HuH-7 (cell line): ENCODE results near the gene ZNF700.
"Not testable (repeated sequence)": the region's sequence is repeated elsewhere in the genome, so short reads cannot be mapped to it uniquely, and the experiment has no call there.

Source experiments
- DNase-seq: peaks from one replicate; pipeline ENCODE4 v3.0.0; 2011; ENCODE audit warnings: low spot score

ZNF700 gene

DNA sequence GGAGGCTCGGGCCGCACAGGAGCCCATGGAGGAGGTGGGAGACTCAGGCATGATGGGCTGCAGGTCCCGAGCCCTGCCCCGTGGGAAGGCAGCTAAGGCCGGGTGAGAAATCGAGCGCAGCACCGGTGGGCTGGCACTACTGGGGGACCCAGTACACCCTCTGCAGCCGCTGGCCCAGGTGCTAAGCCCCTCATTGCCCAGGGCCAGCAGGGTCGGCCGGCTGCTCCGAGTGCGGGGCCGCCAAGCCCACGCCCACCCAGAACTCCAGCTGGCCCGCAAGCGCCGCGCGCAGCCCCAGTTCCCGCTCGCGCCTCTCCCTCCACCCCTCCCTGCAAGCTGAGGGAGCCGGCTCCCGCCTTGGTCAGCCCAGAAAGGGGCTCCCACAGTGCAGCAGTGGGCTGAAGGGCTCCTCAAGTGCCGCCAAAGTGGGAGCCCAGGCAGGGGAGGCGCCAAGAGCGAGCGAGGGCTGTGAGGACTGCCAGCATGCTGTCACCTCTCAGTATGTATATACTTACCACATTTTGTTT, 16.5 kb downstream of the ZNF700 start:
- not testable (repeated sequence) for DNase-seq

DNA sequence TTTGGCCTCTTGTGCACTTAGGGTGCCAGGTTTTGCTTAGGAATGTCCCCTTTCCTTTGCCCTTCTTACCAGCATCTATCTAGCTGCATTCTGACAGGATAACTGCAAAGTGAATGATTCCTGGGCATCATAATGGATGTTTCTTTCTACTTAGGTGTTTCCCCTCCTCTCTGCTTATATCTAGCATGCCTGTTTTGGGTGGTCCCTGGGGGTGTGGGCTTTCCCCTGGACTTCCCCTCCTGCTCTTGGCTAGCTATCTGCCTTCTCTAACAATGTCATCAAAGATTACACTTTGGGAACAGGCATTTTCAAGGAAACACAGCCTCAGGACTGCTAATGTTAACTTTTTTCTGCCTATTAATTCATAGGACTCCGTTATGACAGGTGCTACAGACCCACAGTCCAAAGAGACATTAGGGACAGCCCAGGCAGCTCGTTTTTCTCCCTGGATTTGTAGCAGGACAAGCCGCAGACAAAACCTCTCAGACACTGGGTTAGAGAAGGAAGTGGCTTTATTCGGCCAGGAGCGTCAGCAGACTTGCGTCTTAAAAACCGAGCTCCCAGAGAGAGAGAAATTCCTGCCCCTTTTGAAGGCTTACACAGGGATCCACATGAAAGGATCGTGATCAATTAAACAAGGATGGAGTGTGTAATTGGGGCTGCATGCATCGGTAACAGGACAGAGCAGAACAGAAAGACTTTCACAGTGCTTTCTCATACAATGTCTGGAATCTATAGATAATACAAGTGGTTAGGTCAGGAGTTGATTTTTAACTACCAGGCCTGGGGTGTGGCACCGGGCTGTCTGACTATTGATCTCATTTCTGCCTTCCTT, 17.3 kb downstream of the ZNF700 start:
- DNase-seq, result no peak

- DNase-seq, result no peak
Measured at GRCh38 chr19:11942843-11943108, 17.9 kb downstream of the ZNF700 start.

DNA sequence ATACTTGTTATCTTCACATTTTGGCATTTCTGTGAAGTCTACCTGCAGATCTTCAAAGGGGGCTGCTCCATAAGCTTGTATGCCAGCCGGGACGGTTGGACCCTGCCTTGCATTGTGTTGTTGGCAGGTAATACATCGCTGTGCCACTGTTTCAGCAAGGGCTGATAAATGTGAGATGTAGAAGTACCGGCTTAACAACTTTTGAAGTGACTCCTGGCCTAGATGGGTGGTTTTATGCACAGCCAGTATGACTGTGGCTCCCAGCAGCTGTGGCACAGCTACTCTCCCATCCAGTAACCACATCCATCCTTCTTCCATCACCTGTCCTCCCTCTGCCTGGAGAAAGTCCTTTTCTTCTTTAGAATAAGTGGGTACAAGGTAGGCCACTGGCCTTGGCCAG, 19.7 kb downstream of the ZNF700 start:
- no peak for DNase-seq

DNA sequence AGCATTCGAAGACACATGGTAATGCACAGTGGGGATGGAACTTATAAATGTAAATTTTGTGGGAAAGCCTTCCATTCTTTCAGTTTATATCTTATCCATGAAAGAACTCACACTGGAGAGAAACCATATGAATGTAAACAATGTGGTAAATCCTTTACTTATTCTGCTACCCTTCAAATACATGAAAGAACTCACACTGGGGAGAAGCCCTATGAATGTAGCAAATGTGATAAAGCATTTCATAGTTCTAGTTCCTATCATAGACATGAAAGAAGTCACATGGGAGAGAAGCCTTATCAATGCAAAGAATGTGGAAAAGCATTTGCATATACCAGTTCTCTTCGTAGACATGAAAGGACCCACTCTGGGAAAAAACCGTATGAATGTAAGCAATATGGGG, 23.7 kb downstream of the ZNF700 start:
- no peak for DNase-seq

DNA sequence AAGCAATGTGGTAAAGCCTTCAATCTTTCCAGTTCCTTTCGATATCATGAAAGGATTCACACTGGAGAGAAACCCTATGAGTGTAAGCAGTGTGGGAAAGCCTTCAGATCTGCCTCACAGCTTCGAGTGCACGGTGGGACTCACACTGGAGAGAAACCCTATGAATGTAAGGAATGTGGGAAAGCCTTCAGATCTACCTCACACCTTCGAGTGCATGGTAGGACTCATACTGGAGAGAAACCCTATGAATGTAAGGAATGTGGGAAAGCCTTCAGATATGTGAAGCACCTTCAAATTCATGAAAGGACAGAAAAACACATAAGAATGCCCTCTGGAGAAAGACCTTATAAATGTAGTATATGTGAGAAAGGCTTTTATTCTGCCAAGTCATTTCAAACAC, 24.3 kb downstream of the ZNF700 start:
- DNase-seq, result no peak

GRCh38 chr19:11949614-11950080, 24.7 kb downstream of the ZNF700 start:
- not testable (repeated sequence) for DNase-seq

- DNase-seq, result no peak
Measured at GRCh38 chr19:11950312-11950711, 25.4 kb downstream of the ZNF700 start.

DNA sequence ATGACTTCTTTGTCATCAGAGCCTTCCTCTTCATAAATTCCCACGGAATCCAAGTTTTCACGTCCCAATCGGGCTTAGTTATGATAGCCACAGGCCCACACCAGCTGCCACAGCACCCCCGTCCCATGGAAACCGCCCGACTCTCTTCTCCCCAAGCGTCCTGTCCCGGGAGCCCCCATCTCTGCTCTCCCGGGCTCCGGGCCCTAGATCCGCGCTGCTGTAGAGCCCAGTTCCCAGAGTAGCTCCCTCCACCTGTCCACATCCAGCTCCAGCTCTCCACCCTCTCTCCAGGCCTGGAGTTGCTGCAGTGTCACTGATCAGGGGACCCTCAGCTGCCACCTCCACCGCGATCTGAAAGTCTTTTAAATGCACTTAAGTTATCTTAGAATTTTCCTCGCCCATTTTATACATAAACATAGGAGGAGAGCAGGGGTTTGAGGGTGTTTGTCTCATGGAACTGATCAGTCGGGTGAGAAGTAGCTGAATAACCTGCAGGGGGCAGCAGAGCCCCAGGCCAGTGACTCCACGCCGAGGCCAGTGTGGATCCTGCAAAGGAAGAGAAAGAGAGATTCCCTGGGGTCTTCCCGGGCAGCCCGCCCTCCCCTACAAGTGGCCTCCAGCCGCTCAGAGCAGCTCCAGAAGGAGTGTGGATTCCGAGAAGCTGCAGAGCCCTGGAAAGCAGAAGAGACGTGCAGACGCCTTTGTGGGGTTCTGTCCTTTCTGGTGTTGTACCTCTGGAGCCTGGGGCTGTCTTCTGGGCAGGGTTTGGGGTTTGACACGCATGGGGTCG, 38.9 kb downstream of the ZNF700 start:
- no peak for DNase-seq

- DNase-seq, result no peak
Measured at GRCh38 chr19:11964496-11964857, 39.6 kb downstream of the ZNF700 start.

DNA sequence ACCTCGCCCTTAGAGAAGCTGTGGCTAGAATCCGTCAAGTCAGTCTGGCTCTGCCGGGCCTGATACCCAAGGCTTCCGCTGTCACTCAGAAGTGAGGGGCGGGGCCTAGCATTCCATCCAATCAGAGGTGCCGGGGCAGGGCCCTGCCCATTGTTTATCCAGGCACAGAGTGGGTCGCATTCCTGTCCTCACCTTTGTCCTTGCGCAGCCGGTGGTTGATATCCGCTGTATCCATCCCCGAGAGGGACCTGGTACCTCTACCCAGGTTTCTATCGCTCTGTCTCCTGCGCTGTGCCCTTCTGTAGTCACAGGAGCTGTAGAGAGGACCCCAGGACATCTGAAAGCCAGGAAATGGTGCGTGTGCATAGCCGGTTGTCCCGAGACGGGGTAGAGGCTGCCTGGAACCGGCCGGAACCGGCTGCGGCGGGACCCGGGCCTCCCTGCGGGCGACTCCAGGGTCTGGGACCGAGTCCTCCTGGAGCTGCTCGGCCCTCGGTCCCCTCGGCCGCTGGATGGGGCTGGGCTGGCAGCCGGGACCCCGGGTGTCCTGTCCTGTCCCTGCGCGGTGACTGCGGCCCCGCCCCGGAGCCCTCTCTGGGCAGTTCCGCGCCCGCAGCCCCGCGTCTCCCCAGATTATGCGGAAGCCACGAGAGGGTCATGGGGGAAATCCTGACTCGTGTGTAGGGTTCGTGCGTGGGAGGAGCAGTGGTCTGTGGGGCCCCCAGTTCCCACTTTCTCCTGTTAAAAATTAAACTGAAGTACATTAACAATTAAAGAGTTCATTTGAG, 40.1 kb downstream of the ZNF700 start, which contains the start of gene ZNF763:
ZNF763 (plus strand) TSS at position 183 of the 788 bp plus-strand sequence; CDS start at position 352, 169 bp downstream.
- no peak for DNase-seq

GRCh38 chr19:11970174-11970573, 45.3 kb downstream of the ZNF700 start:
- no peak for DNase-seq

- no peak for DNase-seq
Measured at GRCh38 chr19:11971041-11971440, 46.1 kb downstream of the ZNF700 start.

- no peak for DNase-seq
Measured at GRCh38 chr19:11973019-11973810, 48.3 kb downstream of the ZNF700 start.

DNA sequence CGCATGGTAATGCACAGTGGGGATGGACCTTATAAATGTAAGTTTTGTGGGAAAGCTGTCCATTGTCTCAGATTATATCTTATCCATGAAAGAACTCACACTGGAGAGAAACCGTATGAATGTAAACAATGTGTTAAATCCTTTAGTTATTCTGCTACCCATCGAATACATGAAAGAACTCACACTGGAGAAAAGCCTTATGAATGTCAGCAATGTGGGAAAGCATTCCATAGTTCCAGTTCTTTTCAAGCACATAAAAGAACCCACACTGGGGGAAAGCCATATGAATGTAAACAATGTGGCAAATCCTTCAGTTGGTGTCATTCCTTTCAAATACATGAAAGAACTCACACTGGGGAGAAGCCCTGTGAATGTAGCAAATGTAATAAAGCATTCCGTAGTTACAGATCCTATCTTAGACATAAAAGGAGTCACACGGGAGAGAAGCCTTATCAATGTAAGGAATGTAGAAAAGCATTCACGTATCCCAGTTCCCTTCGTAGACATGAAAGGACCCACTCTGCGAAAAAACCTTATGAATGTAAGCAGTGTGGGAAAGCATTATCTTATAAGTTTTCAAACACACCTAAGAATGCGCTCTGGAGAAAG, 53.7 kb downstream of the ZNF700 start:
- DNase-seq, result no peak

GRCh38 chr19:11979527-11979926, 54.6 kb downstream of the ZNF700 start:
- DNase-seq, result no peak

DNA sequence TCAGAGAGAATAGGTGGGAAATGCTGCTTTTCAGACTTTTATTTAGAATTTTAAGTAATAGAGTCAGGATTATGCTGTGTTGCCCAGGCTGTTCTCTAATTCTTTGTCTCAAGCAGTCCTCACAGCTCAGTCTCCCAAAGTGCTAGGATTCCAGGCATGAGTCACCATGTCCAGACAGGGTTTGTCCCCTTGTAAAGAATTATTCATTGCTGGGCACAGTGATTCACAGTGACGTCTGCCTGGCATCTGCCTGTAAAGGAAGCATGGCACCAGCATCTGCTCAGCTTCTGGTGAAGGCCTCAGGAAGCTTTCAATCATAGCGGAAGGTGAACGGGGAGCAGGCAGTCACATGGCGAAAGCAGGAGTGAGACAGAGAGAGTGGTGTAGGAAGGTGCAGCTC, 57.6 kb downstream of the ZNF700 start:
- DNase-seq, result no peak

DNA sequence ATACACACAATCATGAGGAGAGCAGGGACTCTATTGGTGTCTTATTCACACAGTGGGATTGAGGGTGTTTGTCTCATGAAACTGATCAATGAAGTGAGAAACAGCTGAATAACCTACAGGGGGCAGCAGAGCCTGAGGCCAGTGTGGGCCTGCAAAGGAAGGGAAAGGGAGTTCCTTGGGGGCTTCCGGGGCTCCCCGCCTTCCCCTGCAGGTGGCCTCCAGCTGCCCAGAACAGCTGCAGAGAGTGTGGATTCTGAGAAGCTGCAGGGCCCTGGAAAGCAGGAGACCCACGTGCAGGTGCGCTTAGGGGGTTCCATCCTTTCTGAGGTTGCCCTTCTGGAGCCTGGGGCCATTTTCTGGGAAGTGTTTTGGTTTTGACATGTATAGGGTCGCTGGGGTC, 60.1 kb downstream of the ZNF700 start:
- no peak for DNase-seq

- DNase-seq, result no peak
Measured at GRCh38 chr19:11986754-11987153, 61.8 kb downstream of the ZNF700 start.

- DNase-seq, result no peak
Measured at GRCh38 chr19:11987405-11988281, 62.7 kb downstream of the ZNF700 start.
